Measurements from ENCODE around the gene RANBP1.
"Not testable (repeated sequence)": the region's sequence is repeated elsewhere in the genome, so short reads cannot be mapped to it uniquely, and the experiment has no call there.

The RANBP1 gene

GRCh38 chr22:20115691-20116375, at the start of gene RANBP1:
Gene RANBP1 (plus strand): TSS chr22:20116104. CDS start chr22:20116185, 81 bp downstream.
- no peak for DNase-seq

- DNase-seq: no peak
Observed at GRCh38 chr22:20066617-20067383, 49.1 kb upstream of the RANBP1 start.

GRCh38 chr22:20067384-20067682, 48.6 kb upstream of the RANBP1 start:
- not testable (repeated sequence) for DNase-seq

- no peak for DNase-seq
Observed at GRCh38 chr22:20068640-20069039, 47.3 kb upstream of the RANBP1 start.

GRCh38 chr22:20069331-20070042, 46.4 kb upstream of the RANBP1 start:
- no peak for DNase-seq

GRCh38 chr22:20071524-20071972, 44.4 kb upstream of the RANBP1 start:
- no peak for DNase-seq

- no peak for DNase-seq
Observed at GRCh38 chr22:20076627-20077172, 39.2 kb upstream of the RANBP1 start.

GRCh38 chr22:20079745-20080444, 36.0 kb upstream of the RANBP1 start, which contains the start of gene DGCR8:
Gene DGCR8 (plus strand): TSS chr22:20080241. CDS start chr22:20085964, 5,723 bp downstream.
- DNase-seq: peak; percentile 87 to 94

- peak; percentile 32 to 48 for DNase-seq
Observed at GRCh38 chr22:20080445-20080775, 35.5 kb upstream of the RANBP1 start.

- peak; percentile 26 to 51 for DNase-seq
Observed at GRCh38 chr22:20080776-20081654, 34.9 kb upstream of the RANBP1 start.

- DNase-seq: no peak
Observed at GRCh38 chr22:20083157-20083890, 32.6 kb upstream of the RANBP1 start.

GRCh38 chr22:20083891-20084546, 31.9 kb upstream of the RANBP1 start:
- no peak for DNase-seq

- DNase-seq: no peak
Observed at GRCh38 chr22:20084547-20085413, 31.1 kb upstream of the RANBP1 start.

- no peak for DNase-seq
Observed at GRCh38 chr22:20085651-20086050, 30.3 kb upstream of the RANBP1 start.

- no peak for DNase-seq
Observed at GRCh38 chr22:20086101-20086599, 29.8 kb upstream of the RANBP1 start.

- DNase-seq: no peak
Observed at GRCh38 chr22:20086763-20087162, 29.1 kb upstream of the RANBP1 start.

GRCh38 chr22:20087319-20088262, 28.3 kb upstream of the RANBP1 start:
- DNase-seq: no peak

GRCh38 chr22:20088263-20088648, 27.6 kb upstream of the RANBP1 start:
- no peak for DNase-seq

Measured in NCI-H2081 (cell line).